ENCODE data around the gene XPA. TPM values are rescaled to one million over a fixed set of nuclear protein-coding genes. Genes with fewer than 3 reads are reported as not detected.

XPA gene
- total and polyA plus RNA-seq, 2 of the 13 experiments (the other 11 are each of a cell fraction or from before 2014, with no cell fraction given): 2.3 to 15.2 TPM

DNA sequence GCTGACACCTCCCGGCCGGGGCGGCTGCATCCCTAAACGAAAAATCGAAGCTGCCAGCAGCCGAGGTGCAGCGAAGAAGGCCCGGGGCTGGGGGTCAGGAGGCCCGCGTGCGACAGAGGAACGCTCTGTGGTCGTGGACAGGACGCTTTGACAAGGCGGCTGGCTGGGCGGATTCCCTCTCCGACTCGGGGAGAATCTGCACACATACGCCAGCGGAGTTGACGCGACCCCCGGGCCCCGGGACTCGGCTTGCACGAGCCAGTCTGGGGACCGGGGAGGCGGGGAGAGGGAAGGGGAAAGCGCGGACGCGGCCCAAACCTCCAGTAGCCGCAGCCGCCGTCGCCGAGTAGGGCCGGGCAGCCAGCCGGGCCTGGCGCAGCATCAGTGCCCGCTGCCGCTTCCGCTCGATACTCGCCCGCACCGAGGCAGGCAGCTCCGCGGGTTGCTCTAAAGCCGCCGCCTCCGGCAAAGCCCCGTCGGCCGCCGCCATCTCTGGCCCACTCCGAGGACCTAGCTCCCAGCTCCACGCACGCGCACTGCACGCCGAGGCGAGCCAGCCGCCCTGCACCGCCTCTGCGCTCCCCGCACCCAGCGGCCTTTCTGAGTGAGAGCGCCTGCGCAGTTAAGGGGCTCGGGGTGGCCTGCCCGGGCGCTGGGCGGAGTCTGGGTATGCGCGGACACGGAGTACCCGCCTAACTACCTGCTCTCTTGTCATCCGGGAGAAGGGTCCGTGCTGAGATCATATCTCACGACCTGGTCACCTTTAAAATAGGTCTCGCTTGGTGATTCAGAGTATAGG lies at the start of gene XPA (continued):
- TF ChIP-seq, protein P1, sequence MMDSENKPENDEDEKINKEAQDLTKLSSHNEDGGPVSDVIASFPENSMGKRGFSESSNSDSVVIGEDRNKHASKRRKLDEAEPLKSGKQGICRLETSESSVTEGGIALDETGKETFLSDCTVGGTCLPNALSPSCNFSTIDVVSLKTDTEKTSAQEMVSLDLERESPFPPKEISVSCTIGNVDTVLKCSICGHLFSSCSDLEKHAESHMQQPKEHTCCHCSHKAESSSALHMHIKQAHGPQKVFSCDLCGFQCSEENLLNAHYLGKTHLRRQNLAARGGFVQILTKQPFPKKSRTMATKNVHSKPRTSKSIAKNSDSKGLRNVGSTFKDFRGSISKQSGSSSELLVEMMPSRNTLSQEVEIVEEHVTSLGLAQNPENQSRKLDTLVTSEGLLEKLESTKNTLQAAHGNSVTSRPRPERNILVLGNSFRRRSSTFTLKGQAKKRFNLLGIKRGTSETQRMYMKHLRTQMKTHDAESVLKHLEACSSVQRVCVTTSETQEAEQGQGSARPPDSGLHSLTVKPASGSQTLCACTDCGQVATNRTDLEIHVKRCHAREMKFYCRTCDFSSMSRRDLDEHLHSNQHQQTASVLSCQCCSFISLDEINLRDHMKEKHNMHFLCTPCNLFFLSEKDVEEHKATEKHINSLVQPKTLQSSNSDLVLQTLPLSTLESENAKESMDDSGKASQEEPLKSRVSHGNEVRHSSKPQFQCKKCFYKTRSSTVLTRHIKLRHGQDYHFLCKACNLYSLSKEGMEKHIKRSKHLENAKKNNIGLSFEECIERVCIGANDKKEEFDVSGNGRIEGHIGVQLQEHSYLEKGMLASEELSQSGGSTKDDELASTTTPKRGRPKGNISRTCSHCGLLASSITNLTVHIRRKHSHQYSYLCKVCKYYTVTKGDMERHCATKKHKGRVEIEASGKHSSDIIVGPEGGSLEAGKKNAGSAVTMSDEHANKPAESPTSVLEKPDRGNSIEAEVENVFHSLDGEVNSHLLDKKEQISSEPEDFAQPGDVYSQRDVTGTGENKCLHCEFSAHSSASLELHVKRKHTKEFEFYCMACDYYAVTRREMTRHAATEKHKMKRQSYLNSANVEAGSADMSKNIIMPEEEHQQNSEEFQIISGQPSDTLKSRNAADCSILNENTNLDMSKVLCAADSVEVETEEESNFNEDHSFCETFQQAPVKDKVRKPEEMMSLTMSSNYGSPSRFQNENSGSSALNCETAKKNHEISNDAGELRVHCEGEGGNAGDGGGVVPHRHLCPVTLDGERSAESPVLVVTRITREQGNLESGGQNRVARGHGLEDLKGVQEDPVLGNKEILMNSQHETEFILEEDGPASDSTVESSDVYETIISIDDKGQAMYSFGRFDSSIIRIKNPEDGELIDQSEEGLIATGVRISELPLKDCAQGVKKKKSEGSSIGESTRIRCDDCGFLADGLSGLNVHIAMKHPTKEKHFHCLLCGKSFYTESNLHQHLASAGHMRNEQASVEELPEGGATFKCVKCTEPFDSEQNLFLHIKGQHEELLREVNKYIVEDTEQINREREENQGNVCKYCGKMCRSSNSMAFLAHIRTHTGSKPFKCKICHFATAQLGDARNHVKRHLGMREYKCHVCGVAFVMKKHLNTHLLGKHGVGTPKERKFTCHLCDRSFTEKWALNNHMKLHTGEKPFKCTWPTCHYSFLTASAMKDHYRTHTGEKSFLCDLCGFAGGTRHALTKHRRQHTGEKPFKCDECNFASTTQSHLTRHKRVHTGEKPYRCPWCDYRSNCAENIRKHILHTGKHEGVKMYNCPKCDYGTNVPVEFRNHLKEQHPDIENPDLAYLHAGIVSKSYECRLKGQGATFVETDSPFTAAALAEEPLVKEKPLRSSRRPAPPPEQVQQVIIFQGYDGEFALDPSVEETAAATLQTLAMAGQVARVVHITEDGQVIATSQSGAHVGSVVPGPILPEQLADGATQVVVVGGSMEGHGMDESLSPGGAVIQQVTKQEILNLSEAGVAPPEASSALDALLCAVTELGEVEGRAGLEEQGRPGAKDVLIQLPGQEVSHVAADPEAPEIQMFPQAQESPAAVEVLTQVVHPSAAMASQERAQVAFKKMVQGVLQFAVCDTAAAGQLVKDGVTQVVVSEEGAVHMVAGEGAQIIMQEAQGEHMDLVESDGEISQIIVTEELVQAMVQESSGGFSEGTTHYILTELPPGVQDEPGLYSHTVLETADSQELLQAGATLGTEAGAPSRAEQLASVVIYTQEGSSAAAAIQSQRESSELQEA (CRISPR knock-in tag; IDR thresholded peaks at IDR 0.05; ENCODE audit: not compliant biosample characterization): peak; percentile 96
- TF ChIP-seq ZNF761 (CRISPR knock-in tag; conservative IDR thresholded peaks at IDR 0.05): peak; percentile 83
- TF ChIP-seq, protein P2, sequence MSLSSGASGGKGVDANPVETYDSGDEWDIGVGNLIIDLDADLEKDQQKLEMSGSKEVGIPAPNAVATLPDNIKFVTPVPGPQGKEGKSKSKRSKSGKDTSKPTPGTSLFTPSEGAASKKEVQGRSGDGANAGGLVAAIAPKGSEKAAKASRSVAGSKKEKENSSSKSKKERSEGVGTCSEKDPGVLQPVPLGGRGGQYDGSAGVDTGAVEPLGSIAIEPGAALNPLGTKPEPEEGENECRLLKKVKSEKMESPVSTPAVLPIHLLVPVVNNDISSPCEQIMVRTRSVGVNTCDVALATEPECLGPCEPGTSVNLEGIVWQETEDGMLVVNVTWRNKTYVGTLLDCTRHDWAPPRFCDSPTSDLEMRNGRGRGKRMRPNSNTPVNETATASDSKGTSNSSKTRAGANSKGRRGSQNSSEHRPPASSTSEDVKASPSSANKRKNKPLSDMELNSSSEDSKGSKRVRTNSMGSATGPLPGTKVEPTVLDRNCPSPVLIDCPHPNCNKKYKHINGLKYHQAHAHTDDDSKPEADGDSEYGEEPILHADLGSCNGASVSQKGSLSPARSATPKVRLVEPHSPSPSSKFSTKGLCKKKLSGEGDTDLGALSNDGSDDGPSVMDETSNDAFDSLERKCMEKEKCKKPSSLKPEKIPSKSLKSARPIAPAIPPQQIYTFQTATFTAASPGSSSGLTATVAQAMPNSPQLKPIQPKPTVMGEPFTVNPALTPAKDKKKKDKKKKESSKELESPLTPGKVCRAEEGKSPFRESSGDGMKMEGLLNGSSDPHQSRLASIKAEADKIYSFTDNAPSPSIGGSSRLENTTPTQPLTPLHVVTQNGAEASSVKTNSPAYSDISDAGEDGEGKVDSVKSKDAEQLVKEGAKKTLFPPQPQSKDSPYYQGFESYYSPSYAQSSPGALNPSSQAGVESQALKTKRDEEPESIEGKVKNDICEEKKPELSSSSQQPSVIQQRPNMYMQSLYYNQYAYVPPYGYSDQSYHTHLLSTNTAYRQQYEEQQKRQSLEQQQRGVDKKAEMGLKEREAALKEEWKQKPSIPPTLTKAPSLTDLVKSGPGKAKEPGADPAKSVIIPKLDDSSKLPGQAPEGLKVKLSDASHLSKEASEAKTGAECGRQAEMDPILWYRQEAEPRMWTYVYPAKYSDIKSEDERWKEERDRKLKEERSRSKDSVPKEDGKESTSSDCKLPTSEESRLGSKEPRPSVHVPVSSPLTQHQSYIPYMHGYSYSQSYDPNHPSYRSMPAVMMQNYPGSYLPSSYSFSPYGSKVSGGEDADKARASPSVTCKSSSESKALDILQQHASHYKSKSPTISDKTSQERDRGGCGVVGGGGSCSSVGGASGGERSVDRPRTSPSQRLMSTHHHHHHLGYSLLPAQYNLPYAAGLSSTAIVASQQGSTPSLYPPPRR (CRISPR knock-in tag; IDR thresholded peaks at IDR 0.05; ENCODE audit: borderline replicate concordance): 0 out of 2 replicates have a peak, but pooled peaks have one; percentile 60
- no peak for TF ChIP-seq SRSF4 (IDR thresholded peaks at IDR 0.05; ENCODE audit: low read depth, low read length, poor library complexity, severe bottlenecking)
- TF ChIP-seq HNRNPH1 (optimal IDR thresholded peaks at IDR 0.05; ENCODE audit: low read depth, low read length): no peak
- TF ChIP-seq, protein P3, sequence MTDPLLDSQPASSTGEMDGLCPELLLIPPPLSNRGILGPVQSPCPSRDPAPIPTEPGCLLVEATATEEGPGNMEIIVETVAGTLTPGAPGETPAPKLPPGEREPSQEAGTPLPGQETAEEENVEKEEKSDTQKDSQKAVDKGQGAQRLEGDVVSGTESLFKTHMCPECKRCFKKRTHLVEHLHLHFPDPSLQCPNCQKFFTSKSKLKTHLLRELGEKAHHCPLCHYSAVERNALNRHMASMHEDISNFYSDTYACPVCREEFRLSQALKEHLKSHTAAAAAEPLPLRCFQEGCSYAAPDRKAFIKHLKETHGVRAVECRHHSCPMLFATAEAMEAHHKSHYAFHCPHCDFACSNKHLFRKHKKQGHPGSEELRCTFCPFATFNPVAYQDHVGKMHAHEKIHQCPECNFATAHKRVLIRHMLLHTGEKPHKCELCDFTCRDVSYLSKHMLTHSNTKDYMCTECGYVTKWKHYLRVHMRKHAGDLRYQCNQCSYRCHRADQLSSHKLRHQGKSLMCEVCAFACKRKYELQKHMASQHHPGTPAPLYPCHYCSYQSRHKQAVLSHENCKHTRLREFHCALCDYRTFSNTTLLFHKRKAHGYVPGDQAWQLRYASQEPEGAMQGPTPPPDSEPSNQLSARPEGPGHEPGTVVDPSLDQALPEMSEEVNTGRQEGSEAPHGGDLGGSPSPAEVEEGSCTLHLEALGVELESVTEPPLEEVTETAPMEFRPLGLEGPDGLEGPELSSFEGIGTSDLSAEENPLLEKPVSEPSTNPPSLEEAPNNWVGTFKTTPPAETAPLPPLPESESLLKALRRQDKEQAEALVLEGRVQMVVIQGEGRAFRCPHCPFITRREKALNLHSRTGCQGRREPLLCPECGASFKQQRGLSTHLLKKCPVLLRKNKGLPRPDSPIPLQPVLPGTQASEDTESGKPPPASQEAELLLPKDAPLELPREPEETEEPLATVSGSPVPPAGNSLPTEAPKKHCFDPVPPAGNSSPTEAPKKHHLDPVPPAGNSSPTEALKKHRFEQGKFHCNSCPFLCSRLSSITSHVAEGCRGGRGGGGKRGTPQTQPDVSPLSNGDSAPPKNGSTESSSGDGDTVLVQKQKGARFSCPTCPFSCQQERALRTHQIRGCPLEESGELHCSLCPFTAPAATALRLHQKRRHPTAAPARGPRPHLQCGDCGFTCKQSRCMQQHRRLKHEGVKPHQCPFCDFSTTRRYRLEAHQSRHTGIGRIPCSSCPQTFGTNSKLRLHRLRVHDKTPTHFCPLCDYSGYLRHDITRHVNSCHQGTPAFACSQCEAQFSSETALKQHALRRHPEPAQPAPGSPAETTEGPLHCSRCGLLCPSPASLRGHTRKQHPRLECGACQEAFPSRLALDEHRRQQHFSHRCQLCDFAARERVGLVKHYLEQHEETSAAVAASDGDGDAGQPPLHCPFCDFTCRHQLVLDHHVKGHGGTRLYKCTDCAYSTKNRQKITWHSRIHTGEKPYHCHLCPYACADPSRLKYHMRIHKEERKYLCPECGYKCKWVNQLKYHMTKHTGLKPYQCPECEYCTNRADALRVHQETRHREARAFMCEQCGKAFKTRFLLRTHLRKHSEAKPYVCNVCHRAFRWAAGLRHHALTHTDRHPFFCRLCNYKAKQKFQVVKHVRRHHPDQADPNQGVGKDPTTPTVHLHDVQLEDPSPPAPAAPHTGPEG (CRISPR knock-in tag; IDR thresholded peaks at IDR 0.05): no peak
- no peak for TF ChIP-seq ZNF235 (CRISPR knock-in tag; IDR thresholded peaks at IDR 0.05; ENCODE audit: borderline replicate concordance)
- TF ChIP-seq MEF2D (CRISPR knock-in tag; IDR thresholded peaks at IDR 0.05): no peak

All from HepG2 (cell line).